GM19467 (cell line): ENCODE results near the gene CACNB2.
"Not testable (repeated sequence)": the region's sequence is repeated elsewhere in the genome, so short reads cannot be mapped to it uniquely, and the experiment has no call there.

Experiments
- ATAC-seq: cut with Tn5 transposase; IDR thresholded peaks from one replicate; pipeline ENCODE4 v1.9.1; 2021; ENCODE audit warnings: mild to moderate bottlenecking, moderate library complexity; ENCODE audit not compliant: unreplicated experiment

CACNB2 gene

DNA sequence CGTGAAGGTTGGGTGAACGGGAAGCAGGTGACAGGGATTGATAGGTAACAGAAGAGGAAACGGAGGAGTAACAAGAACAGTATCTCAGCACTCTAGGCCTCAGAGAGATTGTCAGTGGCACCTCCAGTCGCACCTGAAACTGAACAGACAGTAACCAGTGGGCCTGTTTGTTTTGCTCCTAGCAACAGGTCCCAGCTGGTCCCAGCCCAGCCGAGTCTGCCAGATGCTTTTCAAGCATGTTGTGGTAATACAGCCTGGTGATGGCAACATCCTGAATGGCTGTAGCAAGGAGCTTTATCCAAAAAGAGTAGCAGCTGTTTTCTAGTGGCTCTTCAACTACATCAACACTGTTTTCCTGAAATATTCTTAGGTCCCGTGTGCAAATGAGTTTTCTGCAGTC is 4.7 kb downstream of the CACNB2 start:
- ATAC-seq: no peak

DNA sequence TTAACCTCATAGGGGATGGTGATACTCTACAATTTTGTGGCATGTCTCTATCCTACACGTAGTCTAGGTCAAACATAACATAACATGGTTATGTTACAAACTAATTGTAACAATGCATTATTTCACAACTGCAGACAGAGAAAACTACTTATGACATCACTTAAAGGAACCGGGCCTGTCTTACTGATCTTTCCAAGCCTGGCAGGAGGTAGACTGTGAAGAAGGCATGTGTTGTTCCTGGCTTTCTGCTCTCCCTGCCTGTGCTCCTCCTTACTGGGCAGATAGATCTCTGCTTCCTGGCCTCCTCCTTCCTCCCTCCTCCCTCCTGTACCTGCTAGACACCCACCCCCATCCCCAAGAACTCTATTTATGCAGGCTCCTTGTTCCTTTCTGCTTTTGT is 5.4 kb downstream of the CACNB2 start:
- no peak for ATAC-seq

DNA sequence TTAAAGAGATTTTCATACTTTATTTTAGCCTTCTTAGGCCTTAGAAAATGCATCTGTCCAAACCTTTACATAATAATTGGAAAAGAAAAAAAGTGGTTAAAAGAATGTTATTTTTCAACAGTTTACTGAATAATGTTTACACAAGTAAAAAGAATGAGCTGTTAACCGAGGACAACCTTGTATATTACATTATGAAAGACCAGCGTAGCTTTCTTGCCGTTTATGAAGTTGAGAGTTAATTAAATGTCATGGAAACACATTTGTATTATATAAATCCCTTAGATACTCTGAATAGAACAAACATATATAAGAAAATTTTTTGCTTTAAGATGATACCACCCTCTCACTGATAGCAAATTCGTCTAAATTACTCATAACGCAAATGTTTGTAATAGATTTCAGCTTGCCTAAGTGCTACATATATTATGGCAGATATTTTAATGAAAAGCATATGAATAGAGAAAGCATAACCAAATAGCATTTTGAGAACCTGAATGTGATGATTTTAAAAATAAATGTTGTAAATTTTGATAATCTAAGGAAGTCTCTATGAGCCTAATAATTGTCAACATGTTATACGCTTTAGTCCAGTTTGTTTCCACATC is 9.1 kb downstream of the CACNB2 start:
- ATAC-seq: no peak

DNA sequence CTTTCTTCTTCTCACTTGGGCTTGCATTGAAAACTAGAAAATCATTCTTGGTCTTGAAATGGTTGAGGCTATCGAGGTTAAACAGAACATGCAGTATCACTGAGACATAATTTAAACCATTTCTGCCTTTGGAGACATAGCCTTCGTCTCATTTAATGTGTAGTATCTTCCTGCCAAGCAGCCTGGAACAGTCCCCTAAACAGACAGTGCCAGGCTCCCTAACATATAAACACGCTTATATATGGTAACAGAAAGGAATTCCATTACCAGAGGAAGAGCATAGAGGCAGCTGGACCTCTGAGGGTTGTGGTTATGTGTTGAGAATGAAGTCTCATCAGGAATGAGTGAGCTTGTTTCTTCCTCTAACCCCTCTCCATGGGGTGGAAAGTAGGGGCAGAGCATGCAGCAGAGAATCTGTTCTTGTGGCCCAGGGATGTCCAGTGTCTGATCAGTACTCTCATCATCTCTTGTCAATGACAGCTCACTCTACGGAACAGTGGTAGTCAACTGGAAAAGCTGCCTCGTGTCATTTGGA is 11.2 kb downstream of the CACNB2 start:
- ATAC-seq: no peak

DNA sequence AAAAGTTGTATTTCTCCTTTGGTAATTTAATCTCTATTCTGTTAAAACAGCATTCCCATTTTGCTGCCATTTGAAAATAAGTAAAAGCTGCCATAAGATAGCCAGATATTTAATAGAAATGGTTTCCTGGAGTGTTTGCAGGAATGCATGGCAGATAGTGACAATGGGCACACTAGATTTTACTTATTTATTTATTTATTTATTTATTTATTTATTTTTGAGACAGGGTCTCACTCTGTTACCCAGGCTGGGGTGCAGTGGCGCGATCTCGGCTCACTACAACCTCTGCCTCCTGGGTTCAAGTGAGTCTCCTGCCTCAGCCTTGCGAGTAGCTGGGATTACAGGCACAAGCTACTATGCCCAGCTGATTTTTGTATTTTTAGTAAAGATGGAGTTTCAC is 13.2 kb downstream of the CACNB2 start:
- not testable (repeated sequence) for ATAC-seq

DNA sequence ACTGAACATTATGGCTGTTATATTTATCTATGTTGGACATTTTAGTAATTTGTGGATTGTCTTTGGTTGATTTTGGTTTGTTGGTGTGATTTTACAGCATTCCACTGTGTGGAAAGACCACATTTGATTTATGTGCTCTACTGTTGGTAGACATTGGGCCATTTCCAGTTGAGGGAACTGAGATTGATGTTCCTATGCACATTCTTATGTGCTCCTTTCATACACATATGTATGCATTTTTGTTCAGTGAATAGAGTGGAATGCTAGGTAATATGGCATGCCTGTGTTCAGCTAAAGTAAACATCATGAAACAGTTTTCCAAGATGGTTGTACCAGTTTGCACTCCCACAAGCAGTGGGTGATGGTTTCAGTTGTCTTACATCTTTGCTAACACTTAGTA is 15.1 kb downstream of the CACNB2 start:
- no peak for ATAC-seq

DNA sequence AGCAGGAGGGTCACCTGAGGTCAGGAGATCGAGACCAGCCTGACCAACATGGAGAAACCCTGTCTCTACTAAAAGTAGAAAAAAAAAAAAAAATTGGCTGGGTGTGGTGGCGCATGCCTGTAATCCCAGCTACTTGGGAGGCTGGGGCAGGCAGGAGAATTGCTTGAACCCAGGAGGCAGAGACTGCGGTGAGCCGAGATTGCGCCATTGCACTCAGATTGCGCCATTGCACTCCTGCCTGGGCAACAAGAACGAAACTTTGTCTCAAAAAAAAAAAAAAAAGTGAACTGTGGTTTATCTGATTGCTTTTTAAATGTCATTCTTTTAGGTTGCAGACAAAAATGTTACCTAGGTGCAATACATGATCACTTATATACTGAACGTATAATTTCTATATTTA is 16.6 kb downstream of the CACNB2 start:
- not testable (repeated sequence) for ATAC-seq

DNA sequence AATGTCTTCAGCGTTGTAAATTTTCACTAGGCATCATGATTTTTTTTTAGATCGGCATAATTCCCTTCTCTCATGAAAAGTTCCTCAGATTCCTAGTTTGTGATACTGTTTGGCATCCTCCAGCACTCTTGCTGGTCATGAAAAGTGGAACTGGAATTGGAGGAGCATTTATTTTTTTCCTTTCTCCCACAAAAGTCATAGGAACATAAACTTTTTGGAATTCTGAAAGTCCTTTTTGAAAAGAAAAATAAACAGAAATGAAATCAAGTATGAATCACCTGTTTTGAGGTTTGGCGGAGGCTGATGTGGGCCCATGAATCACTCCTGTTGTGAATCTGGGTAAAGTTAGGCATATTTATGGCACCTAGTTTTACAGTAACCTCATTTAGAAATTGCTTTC is 17.7 kb downstream of the CACNB2 start:
- no peak for ATAC-seq

DNA sequence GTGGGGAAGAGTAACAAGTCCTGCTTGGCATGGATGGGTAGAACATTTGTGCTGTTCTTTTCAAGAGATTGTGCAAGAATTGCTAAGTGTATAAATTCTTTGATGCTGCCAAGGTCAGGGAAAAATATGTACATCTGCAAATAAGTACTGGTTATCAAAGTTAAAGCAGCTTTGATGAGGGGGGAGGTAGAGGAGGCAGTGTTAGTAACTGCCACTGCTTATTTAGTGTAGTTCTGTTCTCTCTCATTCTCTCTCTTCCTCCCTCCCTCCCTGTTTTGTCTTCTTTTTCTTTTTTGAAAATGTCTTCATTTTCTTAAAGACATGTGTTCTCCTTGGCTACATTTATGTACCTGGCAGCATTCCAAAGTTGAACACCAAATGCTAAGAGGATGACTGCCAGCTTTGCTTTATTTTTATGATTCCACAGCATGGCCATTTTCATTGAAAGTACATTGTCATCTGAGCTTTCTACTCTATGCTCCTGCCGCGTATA is 18.6 kb downstream of the CACNB2 start:
- ATAC-seq: no peak

DNA sequence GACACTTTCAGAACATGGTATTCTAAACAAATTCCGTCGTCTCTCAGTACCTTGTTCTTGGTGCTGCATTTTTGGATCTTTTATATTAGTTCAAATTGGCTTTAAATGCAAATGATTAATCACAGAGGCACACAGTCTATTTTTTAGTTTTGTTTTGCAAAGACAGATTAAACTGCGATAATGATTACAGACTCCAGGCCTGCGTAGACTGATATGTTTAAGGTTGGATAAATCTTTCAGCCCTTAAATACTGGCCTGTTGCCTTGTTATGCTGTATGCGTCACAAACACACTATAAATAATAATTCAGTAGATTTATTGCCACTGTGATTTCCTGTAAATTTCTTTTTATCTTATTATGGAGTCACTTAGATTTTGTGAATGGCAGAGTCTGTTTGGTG is 19.3 kb downstream of the CACNB2 start:
- no peak for ATAC-seq

DNA sequence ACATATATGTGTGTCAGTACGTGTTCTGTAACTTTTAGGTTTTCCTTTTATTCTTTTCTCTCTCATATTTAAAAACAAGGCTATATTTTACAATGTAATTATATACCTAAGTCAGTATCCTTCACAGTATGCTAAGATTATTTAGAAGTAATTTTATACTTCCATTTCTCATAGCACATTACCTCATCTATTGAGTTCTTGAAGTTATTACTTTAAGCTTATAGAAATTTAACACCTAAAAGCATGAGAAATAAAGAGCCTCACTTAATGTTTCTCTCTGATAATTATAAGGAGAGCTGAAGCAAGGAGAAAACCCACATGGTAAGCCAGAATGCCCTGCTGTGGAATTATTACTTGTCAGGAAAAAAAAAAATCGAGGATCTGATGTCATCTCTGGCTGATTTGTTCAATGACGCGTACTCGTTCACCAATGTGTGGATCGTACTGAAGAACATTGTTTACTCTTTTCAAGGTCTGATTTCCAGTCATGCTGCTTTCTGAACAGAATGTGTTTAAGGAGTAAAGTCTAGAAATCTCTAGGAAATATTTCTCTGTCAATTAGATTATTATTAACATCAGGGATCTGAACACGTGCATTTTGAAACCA is 21.9 kb downstream of the CACNB2 start:
- no peak for ATAC-seq

DNA sequence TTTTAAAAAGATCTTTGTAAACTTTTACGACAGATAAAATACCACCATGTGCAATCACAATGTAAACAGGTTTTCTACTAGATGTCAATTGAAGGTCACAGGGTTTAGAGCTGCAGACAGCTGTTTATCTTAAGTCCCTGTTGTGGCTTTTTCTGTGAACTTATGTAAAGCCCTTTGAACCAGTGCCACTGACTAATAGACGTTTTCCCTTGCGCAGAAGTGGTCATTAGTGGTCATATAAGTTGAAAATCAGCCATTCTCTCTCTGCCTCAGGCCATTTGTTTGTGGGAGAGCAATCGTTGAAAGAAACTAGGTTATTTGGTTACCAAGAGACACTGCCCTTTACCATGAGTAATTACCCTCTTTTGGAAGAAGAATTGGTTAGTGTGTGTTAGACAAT is 23.9 kb downstream of the CACNB2 start:
- no peak for ATAC-seq

DNA sequence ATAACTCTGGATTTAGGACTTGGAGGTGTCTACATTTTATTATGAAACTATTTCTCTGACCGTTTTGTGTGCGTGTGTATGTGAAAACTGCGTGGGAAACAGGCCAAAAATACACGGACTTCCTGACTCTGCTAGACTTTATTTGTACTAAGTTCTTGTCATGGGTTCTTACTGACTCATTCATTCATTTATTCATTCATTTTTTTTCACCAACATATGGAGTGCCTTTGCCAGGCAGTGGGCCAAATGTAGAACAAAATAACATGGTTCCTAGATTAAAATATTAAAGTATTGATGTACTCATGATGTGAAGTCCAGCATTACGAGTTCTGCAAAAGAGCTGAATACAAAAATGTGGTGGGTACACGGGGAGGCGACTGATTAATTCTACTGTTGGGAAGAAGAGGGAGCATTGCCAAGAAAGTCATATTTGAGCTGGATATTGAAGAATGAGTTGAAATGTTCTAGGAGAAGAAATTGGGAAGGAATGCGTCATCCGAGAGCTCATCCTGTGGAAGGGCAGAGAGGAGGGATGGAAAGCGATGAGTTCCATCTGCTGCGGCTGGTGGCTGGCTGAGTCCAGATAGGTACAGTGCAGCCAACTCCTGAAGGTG is 24.6 kb downstream of the CACNB2 start:
- no peak for ATAC-seq

DNA sequence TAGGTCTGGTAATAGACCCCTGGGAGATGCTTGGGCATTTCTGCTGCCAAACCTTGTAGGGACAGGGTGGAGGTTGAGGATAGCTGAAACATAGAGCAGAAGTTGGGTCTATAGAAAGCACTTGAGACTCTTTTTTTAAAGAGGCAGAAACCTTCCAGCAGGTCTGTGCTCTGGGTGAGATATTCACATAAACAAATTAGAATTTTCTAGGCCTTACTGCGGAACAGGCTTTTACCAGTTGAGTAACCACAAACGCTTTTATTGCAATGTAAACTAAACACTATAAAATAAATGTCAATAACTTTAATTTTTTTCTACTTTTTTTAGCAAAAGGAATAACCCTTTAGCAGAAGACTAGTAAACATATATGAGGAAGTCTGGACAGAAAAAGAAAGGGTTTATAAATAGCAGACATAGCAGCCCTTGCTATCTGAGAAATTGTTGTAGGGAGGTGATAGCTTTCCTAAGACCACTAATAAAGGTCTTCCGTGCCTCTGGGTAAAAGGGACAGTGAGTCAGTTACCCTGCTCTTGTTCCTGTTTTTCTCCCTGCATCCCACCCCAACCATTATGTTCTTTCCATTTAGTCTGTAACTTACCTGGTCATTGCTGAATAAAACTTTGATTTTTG is 38.7 kb downstream of the CACNB2 start:
- no peak for ATAC-seq

DNA sequence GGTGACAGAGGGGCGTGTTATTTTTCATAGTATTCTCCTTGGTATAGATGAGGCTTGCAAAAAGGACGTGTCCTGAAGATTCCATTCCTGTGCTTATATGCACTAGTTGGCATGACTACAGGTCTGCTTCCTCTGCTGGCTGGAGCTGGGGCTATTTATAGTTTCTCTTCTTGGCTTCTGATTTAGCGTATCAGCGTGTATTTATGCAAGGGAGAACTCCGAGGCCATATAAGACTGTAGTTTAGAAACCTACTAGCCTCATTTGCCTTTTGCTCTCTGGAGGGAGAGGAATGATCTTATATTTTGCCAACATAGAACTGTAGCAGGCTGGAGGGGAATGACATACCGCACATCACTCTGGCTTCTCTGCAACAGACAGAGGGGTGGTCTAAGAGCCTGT is 39.7 kb downstream of the CACNB2 start:
- ATAC-seq: no peak

DNA sequence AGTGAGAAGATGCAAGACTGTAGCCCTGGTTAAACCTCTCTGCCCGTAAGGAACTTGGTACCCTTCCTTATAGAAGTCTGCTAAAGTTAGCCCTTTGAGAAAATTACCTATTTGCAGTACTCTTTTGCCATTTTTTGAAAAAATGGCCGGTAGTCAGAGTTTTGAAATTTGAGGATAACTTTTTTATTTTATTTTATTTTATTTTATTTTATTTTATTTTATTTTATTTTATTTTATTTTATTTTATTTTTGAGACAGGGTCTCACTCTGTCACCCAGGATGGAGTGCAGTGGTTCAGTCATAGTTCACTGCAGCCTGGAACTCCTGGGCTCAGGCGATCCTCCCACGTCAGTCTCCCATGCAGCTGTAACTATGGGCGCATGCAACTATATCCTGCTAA is 41.2 kb downstream of the CACNB2 start:
- ATAC-seq: not testable (repeated sequence)

DNA sequence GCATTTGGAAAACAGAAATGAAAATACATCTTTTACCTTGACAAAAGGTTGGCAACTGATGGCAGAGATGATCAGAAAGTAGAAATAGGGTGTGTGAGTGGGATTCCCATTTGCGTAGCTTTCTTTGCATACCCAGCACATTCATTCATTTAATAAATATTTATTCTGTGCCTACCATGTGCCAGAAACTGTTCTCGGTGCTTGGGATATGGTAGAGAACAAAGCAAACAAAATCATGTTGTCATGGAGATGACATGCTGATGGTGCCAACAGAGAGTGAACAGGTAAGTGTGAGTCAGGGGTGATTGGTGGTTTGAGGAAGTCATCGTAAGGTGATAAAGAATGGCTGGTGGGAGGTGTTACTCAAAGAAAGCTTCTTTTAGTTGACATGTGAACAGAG is 45.4 kb downstream of the CACNB2 start:
- ATAC-seq: no peak

DNA sequence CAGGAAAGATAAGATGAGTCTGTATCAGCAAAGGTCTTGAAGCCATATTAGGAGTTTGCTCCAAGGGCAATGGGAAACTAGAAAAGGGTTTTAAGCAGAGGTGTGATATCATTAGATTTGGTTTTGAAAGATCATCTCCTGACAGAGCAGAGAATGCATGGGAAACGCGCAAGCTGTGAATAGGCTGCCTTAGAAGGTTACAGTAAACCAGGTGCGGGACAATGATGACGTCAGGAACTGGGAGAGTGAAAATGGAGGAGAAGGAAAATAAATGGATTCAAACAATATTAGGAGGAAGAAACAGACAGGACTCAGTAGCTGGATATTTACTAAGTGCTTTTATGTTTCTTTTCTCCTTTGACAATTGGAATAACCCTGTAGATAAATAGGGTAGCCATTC is 50.6 kb downstream of the CACNB2 start:
- ATAC-seq: no peak

DNA sequence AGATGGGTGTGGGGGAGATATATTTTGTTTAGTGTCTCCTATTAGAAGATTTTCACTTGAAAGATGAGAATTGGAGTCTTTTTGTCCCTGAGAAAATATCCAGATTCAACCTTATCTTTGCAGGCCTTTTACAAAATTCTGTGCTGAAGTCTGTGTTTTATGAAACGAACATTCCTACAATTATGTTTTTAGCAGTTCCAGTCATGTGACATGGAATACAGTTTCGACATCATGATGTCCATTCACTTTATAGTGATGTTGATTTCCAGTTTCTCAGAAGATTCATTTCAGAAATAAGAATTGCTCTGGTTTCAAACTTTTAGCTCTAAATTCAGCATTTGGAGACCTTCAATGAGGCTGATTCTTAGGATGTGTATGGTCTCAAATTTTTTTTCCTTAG is 54.4 kb downstream of the CACNB2 start:
- no peak for ATAC-seq

DNA sequence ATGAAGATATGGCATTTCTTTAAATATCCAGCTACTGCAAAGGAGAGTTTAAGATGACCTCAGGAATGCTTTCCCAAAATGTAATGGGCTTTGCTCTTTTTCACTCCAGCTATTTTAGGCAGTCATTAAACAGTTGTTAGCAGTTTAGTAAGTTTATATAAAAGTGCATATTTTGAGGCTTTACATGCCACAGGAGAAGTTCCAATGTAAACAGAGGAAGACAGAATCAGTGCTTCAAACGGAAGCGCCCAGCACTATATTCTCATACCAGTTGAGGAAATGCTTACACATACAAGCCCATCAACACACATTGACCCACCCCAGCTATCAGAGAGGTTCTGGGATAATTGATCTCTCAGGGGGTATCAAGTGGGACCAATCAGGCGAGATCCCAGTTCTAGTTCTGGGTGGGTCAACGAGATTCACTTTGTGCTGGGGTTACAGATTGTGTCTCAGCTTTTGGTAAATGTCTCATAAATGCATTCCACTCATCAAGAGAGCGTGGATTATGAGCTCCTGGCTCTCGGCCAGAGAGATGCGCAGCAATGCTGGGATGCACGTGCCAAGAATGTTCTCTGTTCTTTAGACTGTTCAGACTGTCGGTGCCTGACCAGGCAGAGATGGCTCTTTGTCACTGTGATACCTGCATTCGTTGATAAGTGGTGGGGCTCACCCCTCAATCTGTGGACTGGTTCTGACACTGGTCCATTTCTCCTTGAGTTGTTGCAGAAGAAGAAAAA is 55.0 kb downstream of the CACNB2 start:
- ATAC-seq: no peak
